ENCODE measurements around the gene ATAD5. TPM values are rescaled to one million over a fixed set of nuclear protein-coding genes. Genes with fewer than 3 reads are reported as not detected.
A peak's percentile ranks its signal among the peaks of the same experiment; 100 is the strongest.

The ATAD5 gene
- total and polyA plus RNA-seq, 2 of the 13 experiments (the other 11 are each of a cell fraction or from before 2014, with no cell fraction given) = 1.8 to 10.7 TPM

DNA sequence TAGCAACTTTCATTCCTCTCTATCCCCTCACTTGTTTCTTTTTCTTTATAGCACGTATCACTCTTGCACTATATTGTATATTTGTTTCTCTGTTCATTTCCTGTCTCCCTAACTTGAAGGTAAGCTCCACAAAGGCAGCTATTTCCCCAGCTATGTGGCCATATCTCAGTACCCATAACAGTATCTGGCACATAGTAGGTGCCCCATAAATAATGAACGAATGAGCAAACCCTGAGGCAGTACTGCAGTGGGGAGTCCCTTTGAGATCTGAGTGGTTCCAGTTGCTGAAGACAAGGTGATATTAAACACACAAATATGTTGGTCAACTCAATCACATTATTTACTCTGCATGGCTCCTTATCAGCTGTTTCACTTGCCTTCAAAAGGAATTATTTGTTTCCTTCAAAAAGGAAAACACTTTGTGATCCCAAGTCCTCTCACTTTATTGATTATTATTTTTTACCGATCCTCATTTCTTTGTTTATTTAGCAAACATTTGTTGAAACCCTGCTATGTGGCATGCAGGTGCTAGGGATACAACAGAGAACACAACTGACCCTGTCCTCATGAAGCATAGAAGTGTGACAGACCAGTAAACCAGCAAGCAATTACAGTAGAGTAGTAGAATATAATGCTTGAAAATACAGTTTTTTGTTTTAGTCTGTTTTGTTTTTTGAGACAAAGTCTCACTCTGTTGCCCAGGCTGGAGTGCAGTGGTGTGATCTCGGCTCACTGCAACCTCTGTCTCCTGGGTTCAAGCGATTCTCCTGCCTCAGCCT is 84.3 kb downstream of the ATAD5 start (continued):
- TF ChIP-seq, protein P1, sequence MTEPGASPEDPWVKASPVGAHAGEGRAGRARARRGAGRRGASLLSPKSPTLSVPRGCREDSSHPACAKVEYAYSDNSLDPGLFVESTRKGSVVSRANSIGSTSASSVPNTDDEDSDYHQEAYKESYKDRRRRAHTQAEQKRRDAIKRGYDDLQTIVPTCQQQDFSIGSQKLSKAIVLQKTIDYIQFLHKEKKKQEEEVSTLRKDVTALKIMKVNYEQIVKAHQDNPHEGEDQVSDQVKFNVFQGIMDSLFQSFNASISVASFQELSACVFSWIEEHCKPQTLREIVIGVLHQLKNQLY (CRISPR knock-in tag; IDR thresholded peaks at IDR 0.05) = peak; percentile 46; the same call in 1 of the 2 replicates
- TF ChIP-seq ZNF670 (CRISPR knock-in tag; IDR thresholded peaks at IDR 0.05; ENCODE audit: borderline replicate concordance) = 0 out of 2 replicates have a peak, but pooled peaks have one; percentile 34
- TF ChIP-seq, protein P2, sequence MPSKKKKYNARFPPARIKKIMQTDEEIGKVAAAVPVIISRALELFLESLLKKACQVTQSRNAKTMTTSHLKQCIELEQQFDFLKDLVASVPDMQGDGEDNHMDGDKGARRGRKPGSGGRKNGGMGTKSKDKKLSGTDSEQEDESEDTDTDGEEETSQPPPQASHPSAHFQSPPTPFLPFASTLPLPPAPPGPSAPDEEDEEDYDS (CRISPR knock-in tag; IDR thresholded peaks at IDR 0.05) = no peak
- TF ChIP-seq KDM5A (IDR thresholded peaks at IDR 0.05; ENCODE audit: borderline replicate concordance, low read length) = no peak
- TF ChIP-seq CCAR2 (optimal IDR thresholded peaks at IDR 0.05; ENCODE audit: low read depth, low read length) = no peak
- no peak for TF ChIP-seq NCOA1 (CRISPR knock-in tag; IDR thresholded peaks at IDR 0.05)
- no peak for TF ChIP-seq REL (CRISPR knock-in tag; conservative IDR thresholded peaks at IDR 0.05)
- TF ChIP-seq, protein P3, sequence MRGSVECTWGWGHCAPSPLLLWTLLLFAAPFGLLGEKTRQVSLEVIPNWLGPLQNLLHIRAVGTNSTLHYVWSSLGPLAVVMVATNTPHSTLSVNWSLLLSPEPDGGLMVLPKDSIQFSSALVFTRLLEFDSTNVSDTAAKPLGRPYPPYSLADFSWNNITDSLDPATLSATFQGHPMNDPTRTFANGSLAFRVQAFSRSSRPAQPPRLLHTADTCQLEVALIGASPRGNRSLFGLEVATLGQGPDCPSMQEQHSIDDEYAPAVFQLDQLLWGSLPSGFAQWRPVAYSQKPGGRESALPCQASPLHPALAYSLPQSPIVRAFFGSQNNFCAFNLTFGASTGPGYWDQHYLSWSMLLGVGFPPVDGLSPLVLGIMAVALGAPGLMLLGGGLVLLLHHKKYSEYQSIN (CRISPR knock-in tag; IDR thresholded peaks at IDR 0.05; ENCODE audit: borderline replicate concordance) = no peak
- TF ChIP-seq ZNF431 (CRISPR knock-in tag; IDR thresholded peaks at IDR 0.05; ENCODE audit: borderline replicate concordance, low read depth) = no peak
- no peak for TF ChIP-seq HNRNPL (IDR thresholded peaks at IDR 0.05; ENCODE audit: low read depth, low read length)
- TF ChIP-seq TEAD2 (CRISPR knock-in tag; IDR thresholded peaks at IDR 0.05) = no peak
- TF ChIP-seq ISL2 (CRISPR knock-in tag; IDR thresholded peaks at IDR 0.05) = peak; percentile 91
- no peak for TF ChIP-seq ZNF629 (CRISPR knock-in tag; conservative IDR thresholded peaks at IDR 0.05)
- TF ChIP-seq TOE1 (CRISPR knock-in tag; IDR thresholded peaks at IDR 0.05) = 0 out of 2 replicates have a peak, but pooled peaks have one; percentile 41
- TF ChIP-seq, protein P4, sequence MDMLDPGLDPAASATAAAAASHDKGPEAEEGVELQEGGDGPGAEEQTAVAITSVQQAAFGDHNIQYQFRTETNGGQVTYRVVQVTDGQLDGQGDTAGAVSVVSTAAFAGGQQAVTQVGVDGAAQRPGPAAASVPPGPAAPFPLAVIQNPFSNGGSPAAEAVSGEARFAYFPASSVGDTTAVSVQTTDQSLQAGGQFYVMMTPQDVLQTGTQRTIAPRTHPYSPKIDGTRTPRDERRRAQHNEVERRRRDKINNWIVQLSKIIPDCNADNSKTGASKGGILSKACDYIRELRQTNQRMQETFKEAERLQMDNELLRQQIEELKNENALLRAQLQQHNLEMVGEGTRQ (IDR thresholded peaks at IDR 0.05; ENCODE audit: low read depth, low read length) = no peak
- TF ChIP-seq, protein P4 (CRISPR knock-in tag; IDR thresholded peaks at IDR 0.05; ENCODE audit: borderline replicate concordance) = no peak
- TF ChIP-seq, protein P5, sequence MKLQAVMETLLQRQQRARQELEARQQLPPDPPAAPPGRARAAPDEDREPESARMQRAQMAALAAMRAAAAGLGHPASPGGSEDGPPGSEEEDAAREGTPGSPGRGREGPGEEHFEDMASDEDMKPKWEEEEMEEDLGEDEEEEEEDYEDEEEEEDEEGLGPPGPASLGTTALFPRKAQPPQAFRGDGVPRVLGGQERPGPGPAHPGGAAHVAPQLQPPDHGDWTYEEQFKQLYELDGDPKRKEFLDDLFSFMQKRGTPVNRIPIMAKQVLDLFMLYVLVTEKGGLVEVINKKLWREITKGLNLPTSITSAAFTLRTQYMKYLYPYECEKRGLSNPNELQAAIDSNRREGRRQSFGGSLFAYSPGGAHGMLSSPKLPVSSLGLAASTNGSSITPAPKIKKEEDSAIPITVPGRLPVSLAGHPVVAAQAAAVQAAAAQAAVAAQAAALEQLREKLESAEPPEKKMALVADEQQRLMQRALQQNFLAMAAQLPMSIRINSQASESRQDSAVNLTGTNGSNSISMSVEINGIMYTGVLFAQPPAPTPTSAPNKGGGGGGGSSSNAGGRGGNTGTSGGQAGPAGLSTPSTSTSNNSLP (IDR thresholded peaks at IDR 0.05; ENCODE audit: low read depth, low read length) = peak; percentile 92

Measured in HepG2 (cell line).